LNCaP clone FGC (cell line): Measurements from ENCODE around the gene EID2.

ENCODE experiments used
- DNase-seq: peaks from one replicate; pipeline ENCODE4 v3.0.0-alpha.2; 2011; ENCODE audit warnings: low read depth
- H3K4me3 ChIP-seq: 2 replicates; pipeline ENCODE4 v1.5.1; 2011; ENCODE audit warnings: mild to moderate bottlenecking, low read depth, low read length, control low read depth
- TF ChIP-seq, protein P1 (sequence below): IDR thresholded peaks from 2 replicates; pipeline ENCODE4 v1.5.1; 2012; ENCODE audit warnings: mild to moderate bottlenecking; ENCODE audit not compliant: control insufficient read depth, insufficient read depth; ENCODE audit errors: extremely low read depth

Gene EID2

DNA sequence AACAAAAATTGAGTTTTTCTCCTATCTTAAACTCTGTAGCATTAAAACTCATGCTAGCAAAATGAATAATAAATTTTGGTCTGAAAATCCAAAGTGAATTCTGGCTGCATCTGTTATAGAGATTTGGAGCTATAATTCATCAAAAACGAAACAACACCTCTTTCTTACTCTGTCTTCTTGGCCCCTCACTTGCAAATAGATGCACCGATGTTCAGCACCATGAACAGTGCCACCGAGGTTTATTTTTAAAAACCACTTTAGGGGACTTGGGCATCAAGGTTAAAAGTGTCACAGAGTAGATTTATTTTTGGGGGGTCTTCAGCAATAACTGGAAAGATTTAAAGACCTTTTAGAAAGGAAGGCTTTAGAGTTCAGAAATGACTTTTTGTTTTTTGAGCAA is 26.1 kb upstream of the EID2 start:
- no peak overlapping the region for H3K4me3 ChIP-seq
- TF ChIP-seq, protein P1, sequence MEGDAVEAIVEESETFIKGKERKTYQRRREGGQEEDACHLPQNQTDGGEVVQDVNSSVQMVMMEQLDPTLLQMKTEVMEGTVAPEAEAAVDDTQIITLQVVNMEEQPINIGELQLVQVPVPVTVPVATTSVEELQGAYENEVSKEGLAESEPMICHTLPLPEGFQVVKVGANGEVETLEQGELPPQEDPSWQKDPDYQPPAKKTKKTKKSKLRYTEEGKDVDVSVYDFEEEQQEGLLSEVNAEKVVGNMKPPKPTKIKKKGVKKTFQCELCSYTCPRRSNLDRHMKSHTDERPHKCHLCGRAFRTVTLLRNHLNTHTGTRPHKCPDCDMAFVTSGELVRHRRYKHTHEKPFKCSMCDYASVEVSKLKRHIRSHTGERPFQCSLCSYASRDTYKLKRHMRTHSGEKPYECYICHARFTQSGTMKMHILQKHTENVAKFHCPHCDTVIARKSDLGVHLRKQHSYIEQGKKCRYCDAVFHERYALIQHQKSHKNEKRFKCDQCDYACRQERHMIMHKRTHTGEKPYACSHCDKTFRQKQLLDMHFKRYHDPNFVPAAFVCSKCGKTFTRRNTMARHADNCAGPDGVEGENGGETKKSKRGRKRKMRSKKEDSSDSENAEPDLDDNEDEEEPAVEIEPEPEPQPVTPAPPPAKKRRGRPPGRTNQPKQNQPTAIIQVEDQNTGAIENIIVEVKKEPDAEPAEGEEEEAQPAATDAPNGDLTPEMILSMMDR: no peak
- DNase-seq: no peak

- no peak for DNase-seq
- H3K4me3 ChIP-seq: no peak overlapping the region
- TF ChIP-seq, protein P1: no peak
These were observed 23.4 kb upstream of the EID2 start for GRCh38 chr19:39563408-39563807.

DNA sequence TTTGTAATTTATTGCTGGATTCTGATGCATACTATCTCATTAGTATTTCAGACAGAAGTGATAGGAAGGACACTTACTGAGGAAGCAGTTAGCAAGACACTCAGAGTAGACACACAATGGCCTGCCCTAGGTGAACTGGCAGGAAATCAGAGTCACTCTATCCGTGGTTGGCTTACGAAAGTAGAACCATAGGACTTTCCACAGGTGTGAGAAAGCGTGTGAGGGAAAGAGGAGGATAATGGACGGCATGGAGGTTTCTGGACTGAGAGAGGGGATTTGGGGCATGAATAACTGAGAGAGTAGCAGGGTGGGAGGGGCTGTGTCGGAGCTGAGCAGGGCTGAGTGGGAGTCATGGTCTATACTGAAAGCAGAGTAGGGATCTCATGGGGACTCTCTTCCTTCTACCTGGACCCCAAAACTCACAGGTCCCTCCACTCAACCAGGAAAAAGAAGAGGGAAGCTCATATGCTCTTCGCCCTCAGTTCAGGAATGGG is 18.7 kb upstream of the EID2 start:
- TF ChIP-seq, protein P1: no peak
- no peak for DNase-seq
- no peak overlapping the region for H3K4me3 ChIP-seq

- TF ChIP-seq, protein P1: no peak
- H3K4me3 ChIP-seq: peak overlapping the region; percentile 12
- DNase-seq: peak; percentile 48
These were observed 18.1 kb upstream of the EID2 start for GRCh38 chr19:39557811-39558623.

GRCh38 chr19:39555883-39556282 is 15.9 kb upstream of the EID2 start:
- H3K4me3 ChIP-seq: no peak overlapping the region
- no peak for DNase-seq
- TF ChIP-seq, protein P1: no peak

DNA sequence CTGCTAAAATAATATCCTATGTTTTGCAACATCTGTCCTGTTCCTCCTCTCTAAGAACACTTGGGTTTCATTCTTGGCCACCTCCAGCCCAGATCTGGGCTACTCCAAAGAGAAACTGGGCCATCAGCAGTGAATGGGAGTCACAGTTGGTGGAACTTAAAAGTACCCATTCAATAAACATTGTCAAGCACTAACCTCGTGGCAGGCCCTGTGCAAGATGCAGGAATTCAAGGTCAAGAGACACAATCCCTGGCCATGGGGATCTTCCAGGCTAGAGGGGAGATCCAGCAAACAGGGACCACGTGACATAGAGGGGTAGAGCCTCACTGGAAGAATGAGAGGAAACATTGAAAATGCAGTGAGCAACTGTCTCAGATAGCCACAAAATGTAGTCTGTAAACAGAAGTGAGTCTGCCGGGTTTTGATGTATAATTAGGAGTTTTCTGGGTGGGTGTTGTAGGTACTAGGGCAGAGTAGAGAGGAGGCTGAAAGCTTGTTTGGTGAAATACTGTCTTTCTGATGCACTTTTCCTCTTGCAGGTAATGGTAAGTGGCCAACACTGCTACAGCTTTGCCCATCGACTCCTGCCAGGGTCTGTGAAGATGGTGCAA is 14.8 kb upstream of the EID2 start:
- no peak overlapping the region for H3K4me3 ChIP-seq
- DNase-seq: no peak
- TF ChIP-seq, protein P1: no peak

DNA sequence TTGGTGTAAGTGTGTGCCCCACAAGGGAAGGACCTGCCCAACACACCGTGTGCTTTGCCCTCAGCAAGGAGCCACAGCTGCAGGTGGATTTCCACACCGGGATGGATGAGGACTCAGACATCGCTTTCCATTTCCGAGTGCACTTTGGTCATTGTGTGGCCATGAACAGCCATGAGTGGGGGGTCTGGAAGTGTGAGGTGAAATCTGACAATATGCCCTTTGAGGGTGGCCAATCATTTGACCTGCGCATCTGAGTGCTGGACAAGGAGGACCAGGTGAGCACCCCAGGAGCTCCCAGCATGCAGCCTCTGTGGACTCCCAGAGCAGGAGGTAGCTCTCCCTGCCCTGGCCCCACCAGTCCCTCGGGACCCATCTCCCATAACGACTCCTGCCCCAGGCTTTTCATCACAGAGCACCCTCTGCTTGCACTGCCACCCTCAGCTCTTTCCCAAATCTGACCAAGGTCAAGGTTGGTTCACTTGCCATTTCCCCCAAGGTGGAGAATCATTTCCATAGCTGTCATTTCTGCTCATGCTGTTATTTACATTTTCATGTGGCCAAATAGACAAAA is 13.2 kb upstream of the EID2 start:
- H3K4me3 ChIP-seq: no peak overlapping the region
- TF ChIP-seq, protein P1: no peak
- no peak for DNase-seq
